Fibroblast of skin of scalp (primary cell): ENCODE data around the gene MAGEA2B.
"Not testable (repeated sequence)": the region's sequence is repeated elsewhere in the genome, so short reads cannot be mapped to it uniquely, and the experiment has no call there.

Source experiments
- DNase-seq: peaks from one replicate; pipeline ENCODE4 v3.0.0-alpha.2; 2013

The MAGEA2B gene

DNA sequence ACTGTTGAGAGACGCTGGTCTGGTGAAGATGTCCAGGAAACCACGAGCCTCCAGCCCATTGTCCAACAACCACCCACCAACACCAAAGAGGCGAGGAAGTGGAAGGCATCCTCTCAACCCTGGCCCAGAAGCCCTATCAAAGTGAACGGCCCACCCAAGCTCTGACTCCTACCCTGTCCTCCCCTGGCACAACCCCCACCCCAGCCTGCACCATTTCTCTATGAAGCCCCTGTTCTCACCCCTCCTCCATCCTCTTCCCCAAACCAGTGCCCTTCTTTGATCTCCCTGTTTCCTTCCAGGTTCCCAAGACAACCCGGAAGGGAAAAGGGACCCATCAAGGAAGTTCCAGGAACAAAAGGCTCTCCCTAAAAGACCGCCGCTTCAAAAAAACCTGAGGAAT is 45.1 kb downstream of the MAGEA2B start:
- DNase-seq: not testable (repeated sequence)

GRCh38 chrX:152761582-152761981 is 47.2 kb downstream of the MAGEA2B start:
- not testable (repeated sequence) for DNase-seq

GRCh38 chrX:152766562-152766961 is 52.1 kb downstream of the MAGEA2B start:
- DNase-seq: not testable (repeated sequence)
